Muscle of leg (tissue), 11 donors: Measurements from ENCODE around the gene APBA2. TPM values are rescaled to one million over a fixed set of nuclear protein-coding genes. Genes with fewer than 3 reads are reported as not detected.

Experiments used
- DNase-seq: peaks from one replicate; pipeline ENCODE4 v3.0.0; 2013
- H3K27ac ChIP-seq: one replicate; pipeline ENCODE4 v1.5.1; 2013; ENCODE audit warnings: mild to moderate bottlenecking, low read length, control low read depth
- H3K27me3 ChIP-seq: one replicate; pipeline ENCODE4 v1.6.1; 2013; ENCODE audit warnings: low read length; ENCODE audit not compliant: control insufficient read depth, insufficient read depth
- H3K36me3 ChIP-seq: one replicate; pipeline ENCODE4 v1.6.1; 2013; ENCODE audit warnings: low read length; ENCODE audit not compliant: control insufficient read depth, insufficient read depth
- H3K4me1 ChIP-seq: one replicate; pipeline ENCODE4 v1.6.1; 2013; ENCODE audit warnings: low read length; ENCODE audit not compliant: control insufficient read depth, insufficient read depth
- H3K4me3 ChIP-seq: one replicate; pipeline ENCODE4 v1.5.1; 2013; ENCODE audit warnings: low read length, control low read depth
- H3K9me3 ChIP-seq: replicated peaks from 2 replicates; pipeline ENCODE4 v1.6.1; 2013; ENCODE audit warnings: low read depth, low read length; ENCODE audit not compliant: control insufficient read depth
- WGBS: methylation state at CpG from one replicate; pipeline ENCODE4 v1.1.5; 2013; ENCODE audit warnings: missing lambda C conversion rate; ENCODE audit not compliant: insufficient coverage; 5-methylcytosine and 5-hydroxymethylcytosine counted together
- polyA plus RNA-seq, 8 donors: library from polyadenylated mRNA; unstranded; fragments of 120-200 nt; gene quantifications; one replicate each; pipeline versions ENCODE4 v1.2.1 to v1.2.3, GENCODE V29; 2013; ENCODE audit warnings: inconsistent platforms in 1 of 8, low replicate concordance in 1 of 8; ENCODE audit not compliant: insufficient read length in 8 of 8, insufficient read depth in 1 of 8
- total RNA-seq: library from RNA; stranded (reverse); fragments of 120-200 nt; gene quantifications from one replicate; pipeline ENCODE4 v1.2.4, GENCODE V29; 2013

The APBA2 gene
- total and polyA plus RNA-seq, 9 donors = 4.0 to 9.7 (median 5.7) TPM

- Histone ChIP-seq H3K36me3 (no peaks in the 10 kb centered on the region), H3K27ac (no peak overlapping the region), H3K9me3 (no peaks in the 10 kb centered on the region), H3K4me3 (no peak overlapping the region), H3K4me1 (peaks cover 2% of the 10 kb centered on the region), H3K27me3 (no peaks in the 10 kb centered on the region)
- DNase-seq = no peak
- WGBS = 90% methylated on average over 11 of the region's 11 CpGs
These were observed 57.9 kb downstream of the APBA2 start for GRCh38 chr15:28943611-28944230.

GRCh38 chr15:28944286-28944685, 58.5 kb downstream of the APBA2 start:
- no peaks in the 10 kb centered on the region for H3K27me3 ChIP-seq
- no peaks in the 10 kb centered on the region for H3K36me3 ChIP-seq
- H3K27ac ChIP-seq = no peak overlapping the region
- H3K4me1 ChIP-seq = peaks cover 3% of the 10 kb centered on the region
- WGBS = 94% methylated on average over 16 of the region's 16 CpGs
- no peaks in the 10 kb centered on the region for H3K9me3 ChIP-seq
- DNase-seq = no peak
- no peak overlapping the region for H3K4me3 ChIP-seq

- peaks cover 3% of the 10 kb centered on the region for H3K4me1 ChIP-seq
- H3K9me3 ChIP-seq = no peaks in the 10 kb centered on the region
- no peak overlapping the region for H3K4me3 ChIP-seq
- H3K27me3 ChIP-seq = no peaks in the 10 kb centered on the region
- no peak for DNase-seq
- H3K36me3 ChIP-seq = no peaks in the 10 kb centered on the region
- WGBS = 92% methylated on average over 13 of the region's 14 CpGs
- no peak overlapping the region for H3K27ac ChIP-seq
These were observed 59.0 kb downstream of the APBA2 start for GRCh38 chr15:28944696-28945300.

- 95% methylated on average over 2 of the region's 13 CpGs for WGBS
- no peaks in the 10 kb centered on the region for H3K9me3 ChIP-seq
- no peak for DNase-seq
- H3K27me3 ChIP-seq = no peaks in the 10 kb centered on the region
- no peak overlapping the region for H3K27ac ChIP-seq
- H3K36me3 ChIP-seq = no peaks in the 10 kb centered on the region
- H3K4me1 ChIP-seq = peaks cover 3% of the 10 kb centered on the region
- no peak overlapping the region for H3K4me3 ChIP-seq
These were observed 60.0 kb downstream of the APBA2 start for GRCh38 chr15:28945626-28946230.

- Histone ChIP-seq H3K4me3 (no peak overlapping the region), H3K27me3 (no peaks in the 10 kb centered on the region), H3K36me3 (no peaks in the 10 kb centered on the region), H3K4me1 (peaks cover 3% of the 10 kb centered on the region), H3K9me3 (no peaks in the 10 kb centered on the region), H3K27ac (no peak overlapping the region)
- no peak for DNase-seq
- 87% methylated on average over 5 of the region's 7 CpGs for WGBS
These were observed 61.0 kb downstream of the APBA2 start for GRCh38 chr15:28946803-28947202.

GRCh38 chr15:28947221-28947674, 61.5 kb downstream of the APBA2 start:
- no peaks in the 10 kb centered on the region for H3K27me3 ChIP-seq
- DNase-seq = no peak
- H3K27ac ChIP-seq = no peak overlapping the region
- WGBS = 88% methylated on average over 6 of the region's 7 CpGs
- H3K9me3 ChIP-seq = no peaks in the 10 kb centered on the region
- H3K4me3 ChIP-seq = no peak overlapping the region
- H3K36me3 ChIP-seq = no peaks in the 10 kb centered on the region
- peaks cover 3% of the 10 kb centered on the region for H3K4me1 ChIP-seq

GRCh38 chr15:28948036-28948435, 62.3 kb downstream of the APBA2 start:
- Histone ChIP-seq H3K36me3 (no peaks in the 10 kb centered on the region), H3K27ac (no peak overlapping the region), H3K4me3 (no peak overlapping the region), H3K4me1 (peaks cover 3% of the 10 kb centered on the region), H3K27me3 (no peaks in the 10 kb centered on the region), H3K9me3 (no peaks in the 10 kb centered on the region)
- WGBS = no CpG with 5 or more reads among the region's 2 CpGs
- DNase-seq = no peak

- H3K36me3 ChIP-seq = no peaks in the 10 kb centered on the region
- DNase-seq = no peak
- WGBS = no CpG with 5 or more reads among the region's 2 CpGs
- H3K27ac ChIP-seq = no peak overlapping the region
- H3K27me3 ChIP-seq = no peaks in the 10 kb centered on the region
- H3K4me1 ChIP-seq = peaks cover 8% of the 10 kb centered on the region
- H3K9me3 ChIP-seq = no peaks in the 10 kb centered on the region
- no peak overlapping the region for H3K4me3 ChIP-seq
These were observed 65.1 kb downstream of the APBA2 start for GRCh38 chr15:28950916-28951315.

GRCh38 chr15:28952666-28953491, 67.1 kb downstream of the APBA2 start:
- Histone ChIP-seq H3K9me3 (no peaks in the 10 kb centered on the region), H3K4me3 (no peak overlapping the region), H3K36me3 (no peaks in the 10 kb centered on the region), H3K4me1 (peaks cover 8% of the 10 kb centered on the region), H3K27me3 (no peaks in the 10 kb centered on the region), H3K27ac (no peak overlapping the region)
- 77% methylated on average over 3 of the region's 7 CpGs for WGBS
- peak; percentile 61 for DNase-seq
